ENCODE results near the gene TTLL11.
A peak's percentile ranks its signal among the peaks of the same experiment; 100 is the strongest.

Gene TTLL11

GRCh38 chr9:121780177-121781040 lies 312.7 kb downstream of the TTLL11 start:
- FAIRE-seq (no peak), DNase-seq (ENCODE audit: insufficient read length, low spot score) (no peak)
- TF ChIP-seq POLR2AphosphoS5 (IDR thresholded peaks at IDR 0.05; ENCODE audit: low read depth, low read length) (no peak), POLR2A (IDR thresholded peaks at IDR 0.05; ENCODE audit: low read depth, low read length) (no peak), TAF1 (IDR thresholded peaks at IDR 0.05; ENCODE audit: low read depth, low read length) (no peak), SPI1 (IDR thresholded peaks at IDR 0.05; ENCODE audit: low read depth, low read length) (no peak), PAX5 (IDR thresholded peaks at IDR 0.05; ENCODE audit: insufficient read depth, low read length, severe bottlenecking) (no peak), POU2F2 (IDR thresholded peaks at IDR 0.05; ENCODE audit: low read depth, low read length) (no peak)

- no peak for FAIRE-seq
- TF ChIP-seq PAX5 (IDR thresholded peaks at IDR 0.05; ENCODE audit: insufficient read depth, low read length, severe bottlenecking) (no peak), POLR2AphosphoS5 (IDR thresholded peaks at IDR 0.05; ENCODE audit: low read depth, low read length) (no peak), POLR2A (IDR thresholded peaks at IDR 0.05; ENCODE audit: low read depth, low read length) (no peak), POU2F2 (IDR thresholded peaks at IDR 0.05; ENCODE audit: low read depth, low read length) (0 out of 2 replicates have a peak, but pooled peaks have one; percentile 22), TAF1 (IDR thresholded peaks at IDR 0.05; ENCODE audit: low read depth, low read length) (no peak), SPI1 (IDR thresholded peaks at IDR 0.05; ENCODE audit: low read depth, low read length) (no peak)
- no peak for DNase-seq (ENCODE audit: insufficient read length, low spot score)
These were observed 313.6 kb downstream of the TTLL11 start for GRCh38 chr9:121779381-121780117.

GRCh38 chr9:121778252-121779225 lies 314.6 kb downstream of the TTLL11 start:
- DNase-seq (ENCODE audit: insufficient read length, low spot score) (no peak), FAIRE-seq (no peak)
- no peak for TF ChIP-seq SPI1 (IDR thresholded peaks at IDR 0.05; ENCODE audit: low read depth, low read length)
- no peak for TF ChIP-seq PAX5 (IDR thresholded peaks at IDR 0.05; ENCODE audit: insufficient read depth, low read length, severe bottlenecking)
- no peak for TF ChIP-seq POU2F2 (IDR thresholded peaks at IDR 0.05; ENCODE audit: low read depth, low read length)
- TF ChIP-seq TAF1 (IDR thresholded peaks at IDR 0.05; ENCODE audit: low read depth, low read length): no peak
- no peak for TF ChIP-seq POLR2AphosphoS5 (IDR thresholded peaks at IDR 0.05; ENCODE audit: low read depth, low read length)
- TF ChIP-seq POLR2A (IDR thresholded peaks at IDR 0.05; ENCODE audit: low read depth, low read length): no peak

GRCh38 chr9:121776739-121777637 lies 316.1 kb downstream of the TTLL11 start:
- DNase-seq (ENCODE audit: insufficient read length, low spot score): no peak
- FAIRE-seq: no peak
- TF ChIP-seq PAX5 (IDR thresholded peaks at IDR 0.05; ENCODE audit: insufficient read depth, low read length, severe bottlenecking): no peak
- TF ChIP-seq TAF1 (IDR thresholded peaks at IDR 0.05; ENCODE audit: low read depth, low read length): no peak
- TF ChIP-seq SPI1 (IDR thresholded peaks at IDR 0.05; ENCODE audit: low read depth, low read length): no peak

- FAIRE-seq (no peak), DNase-seq (ENCODE audit: insufficient read length, low spot score) (no peak)
- TF ChIP-seq POLR2AphosphoS5 (IDR thresholded peaks at IDR 0.05; ENCODE audit: low read depth, low read length): no peak
These were observed 316.9 kb downstream of the TTLL11 start for GRCh38 chr9:121776001-121776738.

- no peak for TF ChIP-seq SPI1 (IDR thresholded peaks at IDR 0.05; ENCODE audit: low read depth, low read length)
- no peak for TF ChIP-seq POU2F2 (IDR thresholded peaks at IDR 0.05; ENCODE audit: low read depth, low read length)
- TF ChIP-seq POLR2A (IDR thresholded peaks at IDR 0.05; ENCODE audit: low read depth, low read length): no peak
- no peak for TF ChIP-seq TAF1 (IDR thresholded peaks at IDR 0.05; ENCODE audit: low read depth, low read length)
- FAIRE-seq (no peak), DNase-seq (ENCODE audit: insufficient read length, low spot score) (no peak)
These were observed 318.1 kb downstream of the TTLL11 start for GRCh38 chr9:121774715-121775613.

GRCh38 chr9:121773954-121774714 lies 319.0 kb downstream of the TTLL11 start:
- no peak for FAIRE-seq
- TF ChIP-seq POLR2AphosphoS5 (IDR thresholded peaks at IDR 0.05; ENCODE audit: low read depth, low read length) (no peak), PAX5 (IDR thresholded peaks at IDR 0.05; ENCODE audit: insufficient read depth, low read length, severe bottlenecking) (no peak), POU2F2 (IDR thresholded peaks at IDR 0.05; ENCODE audit: low read depth, low read length) (no peak), TAF1 (IDR thresholded peaks at IDR 0.05; ENCODE audit: low read depth, low read length) (no peak), POLR2A (IDR thresholded peaks at IDR 0.05; ENCODE audit: low read depth, low read length) (no peak), SPI1 (IDR thresholded peaks at IDR 0.05; ENCODE audit: low read depth, low read length) (no peak)
- no peak for DNase-seq (ENCODE audit: insufficient read length, low spot score)

All from GM12891 (cell line).